Transverse colon (tissue), 4 donors: ENCODE measurements around the gene FNDC7.

Experiments
- EP300 ChIP-seq: sonication (generic); formaldehyde crosslinking; IDR thresholded peaks from one replicate; pipeline ENCODE4 v1.6.1; 2017; ENCODE audit warnings: antibody characterized with exemption, low read depth
- POLR2A ChIP-seq: fragments of 450-650 bp; IDR thresholded peaks from one replicate; pipeline ENCODE4 v1.6.1; 2016; ENCODE audit warnings: antibody characterized with exemption, mild to moderate bottlenecking, moderate library complexity
- POLR2AphosphoS5 ChIP-seq, 3 donors: sonication (generic); formaldehyde crosslinking; IDR thresholded peaks; one replicate each; pipeline ENCODE4 v1.6.1; 2016; ENCODE audit warnings: antibody characterized with exemption in 3 of 3
- TF ChIP-seq, protein P1 (sequence below), 5 experiments: fragments of 200-600 bp in 3 of 5; fragments of 450-650 bp in 2 of 5; sonication (generic) in 3 of 5; IDR thresholded peaks; 1 replicate in 2 of 5; 2 replicates in 3 of 5; pipeline ENCODE4 v1.5.1; 2016 to 2017; ENCODE audit warnings: antibody characterized with exemption in 5 of 5, inconsistent platforms in 3 of 5, mild to moderate bottlenecking in 2 of 5, moderate library complexity in 1 of 5

DNA sequence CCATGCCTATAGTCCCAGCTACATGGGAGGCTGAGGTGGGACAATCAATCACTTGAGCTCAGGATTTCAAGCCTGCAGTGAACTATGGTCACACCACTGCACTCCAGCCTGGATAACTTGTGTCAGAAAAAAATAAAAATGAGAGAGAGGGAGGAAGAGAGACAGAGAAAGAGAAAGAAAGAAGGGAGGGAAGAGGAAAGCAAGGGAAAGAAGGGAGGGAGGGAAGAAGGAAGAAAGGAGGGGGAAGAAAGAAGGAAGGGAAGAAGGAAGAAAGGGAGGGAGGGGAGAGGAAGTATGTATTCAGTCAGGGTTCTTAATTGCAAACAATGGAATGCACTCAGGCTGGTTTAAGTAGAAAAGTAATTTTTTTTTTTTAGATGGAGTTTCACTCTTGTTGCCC is 43.9 kb upstream of the FNDC7 start:
- TF ChIP-seq, protein P1, sequence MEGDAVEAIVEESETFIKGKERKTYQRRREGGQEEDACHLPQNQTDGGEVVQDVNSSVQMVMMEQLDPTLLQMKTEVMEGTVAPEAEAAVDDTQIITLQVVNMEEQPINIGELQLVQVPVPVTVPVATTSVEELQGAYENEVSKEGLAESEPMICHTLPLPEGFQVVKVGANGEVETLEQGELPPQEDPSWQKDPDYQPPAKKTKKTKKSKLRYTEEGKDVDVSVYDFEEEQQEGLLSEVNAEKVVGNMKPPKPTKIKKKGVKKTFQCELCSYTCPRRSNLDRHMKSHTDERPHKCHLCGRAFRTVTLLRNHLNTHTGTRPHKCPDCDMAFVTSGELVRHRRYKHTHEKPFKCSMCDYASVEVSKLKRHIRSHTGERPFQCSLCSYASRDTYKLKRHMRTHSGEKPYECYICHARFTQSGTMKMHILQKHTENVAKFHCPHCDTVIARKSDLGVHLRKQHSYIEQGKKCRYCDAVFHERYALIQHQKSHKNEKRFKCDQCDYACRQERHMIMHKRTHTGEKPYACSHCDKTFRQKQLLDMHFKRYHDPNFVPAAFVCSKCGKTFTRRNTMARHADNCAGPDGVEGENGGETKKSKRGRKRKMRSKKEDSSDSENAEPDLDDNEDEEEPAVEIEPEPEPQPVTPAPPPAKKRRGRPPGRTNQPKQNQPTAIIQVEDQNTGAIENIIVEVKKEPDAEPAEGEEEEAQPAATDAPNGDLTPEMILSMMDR (IDR thresholded peaks at IDR 0.05): no peak
- TF ChIP-seq POLR2AphosphoS5 (IDR thresholded peaks at IDR 0.05) (no peak), POLR2A (no peak), EP300 (no peak)
